Endothelial cell of umbilical vein (primary cell): ENCODE results near the gene PGD. TPM values are rescaled to one million over a fixed set of nuclear protein-coding genes. Genes with fewer than 3 reads are reported as not detected.

Experiments used
- BruUV-seq: library from RNA; stranded (reverse); fragments of 400-500 nt; replicated peaks from 2 replicates; lab custom pipeline; 2021; lab: Mats Ljungman, UMichigan
- CTCF ChIA-PET: fragments of 300-600, 350-600 bp; sonication (Branson Sonifier 250); formaldehyde crosslinking; loops from one replicate; lab custom pipeline; 2021; ENCODE audit warnings: antibody characterized with exemption, inconsistent platforms; lab: Charles Lee
- POLR2A ChIA-PET: fragments of 300-600, 350-600 bp; sonication (Branson Sonifier 250); formaldehyde crosslinking; loops from one replicate; lab custom pipeline; 2021; ENCODE audit warnings: antibody characterized with exemption, inconsistent platforms; lab: Charles Lee
- DNase-seq: peaks from one replicate; pipeline ENCODE4 v3.0.0-alpha.2; 2011; ENCODE audit warnings: low read depth, low spot score
- FAIRE-seq: peaks from 2 replicates; lab custom pipeline; 2011; peaks lifted over from hg19 to GRCh38; lab: Jason Lieb, UNC
- H2AFZ ChIP-seq: 2 replicates; pipeline ENCODE4 v1.6.0; 2012; ENCODE audit warnings: low read depth, low read length, control low read depth, inconsistent platforms
- H3K27ac ChIP-seq: 2 replicates; pipeline ENCODE4 v1.5.1; 2011; ENCODE audit warnings: low read depth, mild to moderate bottlenecking, control low read depth, low read length, moderate library complexity; ENCODE audit not compliant: insufficient read depth
- H3K27me3 ChIP-seq, 2 experiments: 2 replicates each; pipeline versions ENCODE4 v1.6.0 to v1.6.1; 2011; ENCODE audit warnings: low read length in 2 of 2, mixed read lengths in 1 of 2; ENCODE audit not compliant: control insufficient read depth in 2 of 2, insufficient read depth in 2 of 2
- H3K36me3 ChIP-seq, 2 experiments: 2 replicates in 1 of 2; 3 replicates in 1 of 2; pipeline ENCODE4 v1.5.1; 2011; ENCODE audit warnings: low read length in 2 of 2, mild to moderate bottlenecking in 1 of 2, moderate library complexity in 1 of 2; ENCODE audit not compliant: control insufficient read depth in 2 of 2, insufficient read depth in 2 of 2; ENCODE audit errors: extremely low read depth in 1 of 2
- H3K4me1 ChIP-seq: 3 replicates; pipeline ENCODE4 v1.5.1; 2011; ENCODE audit warnings: mild to moderate bottlenecking, low read length; ENCODE audit not compliant: control insufficient read depth, insufficient read depth; ENCODE audit errors: extremely low read depth
- H3K4me2 ChIP-seq: 2 replicates; pipeline ENCODE4 v1.6.1; 2011; ENCODE audit warnings: low read length, control low read depth, mixed read lengths; ENCODE audit not compliant: insufficient read depth
- H3K4me3 ChIP-seq, 3 experiments: fragments of 200-600 bp in 1 of 3; sonication (generic), shearing (Covaris generic) in 1 of 3; replicated peaks in 1 of 3; 2 replicates each; pipeline ENCODE4 v1.5.1; 2011 to 2016; ENCODE audit warnings: control low read depth in 3 of 3, low read length in 3 of 3, mild to moderate bottlenecking in 2 of 3, inconsistent platforms in 1 of 3, low read depth in 1 of 3, moderate library complexity in 1 of 3; ENCODE audit not compliant: insufficient read depth in 1 of 3
- H3K79me2 ChIP-seq: 2 replicates; pipeline ENCODE4 v1.6.0; 2012; ENCODE audit warnings: low read length, inconsistent platforms; ENCODE audit not compliant: control insufficient read depth, insufficient read depth
- H3K9ac ChIP-seq: replicated peaks from 2 replicates; pipeline ENCODE3; 2011; ENCODE audit warnings: low read length, control low read depth; ENCODE audit not compliant: insufficient read depth; ENCODE audit errors: extremely low read depth
- H3K9me1 ChIP-seq: replicated peaks from 3 replicates; pipeline ENCODE4 v1.6.0; 2011; ENCODE audit warnings: mild to moderate bottlenecking, low read length; ENCODE audit not compliant: control insufficient read depth, insufficient read depth; ENCODE audit errors: extremely low read depth
- H3K9me3 ChIP-seq: replicated peaks from 2 replicates; pipeline ENCODE4 v1.5.1; 2012; ENCODE audit warnings: low read length, inconsistent platforms; ENCODE audit not compliant: control insufficient read depth, insufficient read depth
- H4K20me1 ChIP-seq: replicated peaks from 2 replicates; pipeline ENCODE3; 2011; ENCODE audit warnings: mild to moderate bottlenecking, low read length; ENCODE audit not compliant: control insufficient read depth, insufficient read depth; ENCODE audit errors: extremely low read depth
- CTCF ChIP-seq, 2 donors: IDR thresholded peaks; 1 replicate in 1 of 2; 2 replicates in 1 of 2; pipeline ENCODE4 v1.5.1; 2011; ENCODE audit warnings: low read length in 2 of 2, mild to moderate bottlenecking in 2 of 2, moderate library complexity in 2 of 2, control low read depth in 1 of 2, inconsistent platforms in 1 of 2, low read depth in 1 of 2; ENCODE audit not compliant: insufficient read depth in 1 of 2; ENCODE audit errors: extremely low read depth in 1 of 2
- EZH2 ChIP-seq: IDR thresholded peaks from 2 replicates; pipeline ENCODE4 v1.6.1; 2012; ENCODE audit warnings: borderline replicate concordance, low read depth, mild to moderate bottlenecking, moderate library complexity, low read length, inconsistent platforms; ENCODE audit not compliant: severe bottlenecking
- FOS ChIP-seq: IDR thresholded peaks from 2 replicates; pipeline ENCODE4 v1.6.1; 2011; ENCODE audit warnings: mild to moderate bottlenecking, low read length, moderate library complexity, borderline replicate concordance; ENCODE audit not compliant: insufficient read depth
- GATA2 ChIP-seq: IDR thresholded peaks from 2 replicates; pipeline ENCODE4 v1.7.0; 2011; ENCODE audit warnings: low read depth, mild to moderate bottlenecking, moderate library complexity, mixed read lengths, low read length; ENCODE audit not compliant: insufficient read length, insufficient read depth
- JUN ChIP-seq: IDR thresholded peaks from 2 replicates; pipeline ENCODE4 v1.6.1; 2011; ENCODE audit warnings: borderline replicate concordance, low read depth; ENCODE audit not compliant: insufficient read length, insufficient read depth
- MYC ChIP-seq: IDR thresholded peaks from one replicate; pipeline ENCODE4 v1.6.1; 2011; ENCODE audit warnings: mild to moderate bottlenecking, low read depth, low read length
- POLR2A ChIP-seq: IDR thresholded peaks from 2 replicates; pipeline ENCODE4 v1.6.1; 2012; ENCODE audit warnings: low read depth, mild to moderate bottlenecking, control low read depth, low read length
- POLR2AphosphoS5 ChIP-seq: IDR thresholded peaks from 2 replicates; pipeline ENCODE4 v1.6.1; 2012; ENCODE audit warnings: low read depth, mild to moderate bottlenecking, control low read depth, low read length, moderate library complexity; ENCODE audit not compliant: insufficient read depth
- dilution Hi-C: fragments of 300-500 bp; cut with MboI; formaldehyde crosslinking; loops from one replicate; pipeline ENCODE4 v1.15.0; 2019; ENCODE audit warnings: low sequenced_read_pairs; ENCODE audit not compliant: extremely low pct_ligation_motif_present
- intact Hi-C: fragments of 100-400 bp; cut with micrococcal nuclease; formaldehyde crosslinking; loops from one replicate; pipeline ENCODE4 v1.10.0; 2022
- polyA plus RNA-seq, 4 experiments: library from polyadenylated mRNA; depleted of rRNA in 3 of 4; stranded (reverse) in 3 of 4; unstranded in 1 of 4; fragments of >200 nt; gene quantifications; 2 replicates each; pipeline versions ENCODE4 v1.2.1 to v1.2.3, GENCODE V29; 2011 to 2012; ENCODE audit warnings: missing spikeins in 1 of 4
- total RNA-seq: library from RNA; stranded (reverse); gene quantifications from 2 replicates; pipeline ENCODE4 v1.2.3, GENCODE V29; 2021
- TF ChIP-seq, protein P1 (sequence below): IDR thresholded peaks from 2 replicates; pipeline ENCODE4 v1.6.1; 2011; ENCODE audit not compliant: insufficient read depth, insufficient read length

Gene PGD
- total and polyA plus RNA-seq, 2 donors (not counting 3 experiments of a cell fraction or from before 2014, with no cell fraction given) = 196 to 303 TPM

DNA sequence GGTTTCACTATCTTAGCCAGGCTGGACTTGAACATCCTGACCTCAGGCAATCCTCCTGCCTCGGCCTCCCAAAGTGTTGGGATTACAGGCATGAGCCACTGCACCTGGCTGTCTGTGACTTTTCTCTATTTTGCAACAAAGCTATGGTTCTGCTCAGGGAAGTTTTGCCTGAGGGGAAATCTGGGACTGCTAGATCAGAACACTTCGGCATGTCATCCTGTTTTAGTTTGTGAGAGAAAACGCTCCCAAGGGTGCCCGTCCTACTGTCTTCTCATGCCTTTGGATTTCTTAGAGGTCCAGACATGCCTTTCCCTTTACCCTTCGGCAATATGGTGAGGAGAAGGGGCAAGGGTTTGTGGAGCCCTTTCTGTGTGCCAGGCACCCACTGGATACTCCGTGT is 45.4 kb downstream of the PGD start:
- Histone ChIP-seq H3K9me3 (no peaks in the 10 kb centered on the region), H4K20me1 (no peaks in the 10 kb centered on the region), H3K9ac (no peak overlapping the region), H3K4me3 (no peak overlapping the region), H3K79me2 (no peaks in the 10 kb centered on the region), H3K27ac (no peak overlapping the region), H3K36me3 (no peaks in the 10 kb centered on the region), H3K27me3 (no peaks in the 10 kb centered on the region), H3K4me1 (no peaks in the 10 kb centered on the region), H2AFZ (no peak overlapping the region), H3K9me1 (no peaks in the 10 kb centered on the region), H3K4me2 (no peak overlapping the region)
- CTCF ChIA-PET = interaction anchor here (1.2 to 1.7 kb wide), 2 partner anchors 11 to 14 kb away, joined by 3 to 4 read pairs; partner anchors contain the start of gene CENPS
- FAIRE-seq (no peak), DNase-seq (no peak)
- POLR2A ChIA-PET = no interaction called here
- dilution Hi-C loops = no loop called here
- intact Hi-C loops = no loop called here
- no TSS peak for BruUV-seq
- TF ChIP-seq, protein P1, sequence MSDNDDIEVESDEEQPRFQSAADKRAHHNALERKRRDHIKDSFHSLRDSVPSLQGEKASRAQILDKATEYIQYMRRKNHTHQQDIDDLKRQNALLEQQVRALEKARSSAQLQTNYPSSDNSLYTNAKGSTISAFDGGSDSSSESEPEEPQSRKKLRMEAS = no peak
- TF ChIP-seq FOS (no peak), POLR2A (no peak), POLR2AphosphoS5 (no peak), EZH2 (no peak), MYC (no peak), GATA2 (no peak), CTCF (IDR thresholded peaks at IDR 0.05; ENCODE audit: extremely low read depth in 1 of 2, insufficient read depth in 1 of 2, low read depth in 1 of 2, low read length in 2 of 2) (no peak), JUN (no peak)
